Raji (cell line): ENCODE results near the gene PIGO.

Experiments
- POLR2A ChIP-seq: IDR thresholded peaks from 2 replicates; pipeline ENCODE4 v1.6.1; 2011; ENCODE audit warnings: low read depth, low read length, control low read depth; ENCODE audit not compliant: insufficient read depth

PIGO gene

GRCh38 chr9:35085078-35085477 lies 11.3 kb downstream of the PIGO start:
- TF ChIP-seq POLR2A = no peak

- peak; percentile 85 for TF ChIP-seq POLR2A
Observed at GRCh38 chr9:35079426-35080341, 16.7 kb downstream of the PIGO start, which contains the start of gene FANCG. Gene FANCG (minus strand): TSS chr9:35079942. CDS start chr9:35079524, 418 bp downstream.

- TF ChIP-seq POLR2A = no peak
Observed at GRCh38 chr9:35079041-35079425, 17.4 kb downstream of the PIGO start.

GRCh38 chr9:35078066-35078465 lies 18.3 kb downstream of the PIGO start:
- TF ChIP-seq POLR2A = no peak

GRCh38 chr9:35076848-35077247 lies 19.5 kb downstream of the PIGO start:
- no peak for TF ChIP-seq POLR2A

- TF ChIP-seq POLR2A = no peak
Observed at GRCh38 chr9:35075358-35075757, 21.0 kb downstream of the PIGO start.

- no peak for TF ChIP-seq POLR2A
Observed at GRCh38 chr9:35074791-35075190, 21.6 kb downstream of the PIGO start.

GRCh38 chr9:35074141-35074540 lies 22.2 kb downstream of the PIGO start:
- no peak for TF ChIP-seq POLR2A

- TF ChIP-seq POLR2A = no peak
Observed at GRCh38 chr9:35073279-35073612, 23.1 kb downstream of the PIGO start.

GRCh38 chr9:35072461-35073278 lies 23.7 kb downstream of the PIGO start, which contains the start of gene VCP:
Gene VCP (minus strand): TSS chr9:35072625. CDS start chr9:35072353, 272 bp downstream.
- TF ChIP-seq POLR2A = peak; percentile 96

- no peak for TF ChIP-seq POLR2A
Observed at GRCh38 chr9:35071814-35072460, 24.5 kb downstream of the PIGO start.

GRCh38 chr9:35070823-35071813 lies 25.3 kb downstream of the PIGO start:
- TF ChIP-seq POLR2A = no peak

- no peak for TF ChIP-seq POLR2A
Observed at GRCh38 chr9:35069020-35069419, 27.4 kb downstream of the PIGO start.

GRCh38 chr9:35067056-35067455 lies 29.3 kb downstream of the PIGO start:
- no peak for TF ChIP-seq POLR2A
